HG03571 (cell line): ENCODE results near the gene GJD3.

Source experiments
- ATAC-seq: cut with Tn5 transposase; IDR thresholded peaks from one replicate; pipeline ENCODE4 v1.9.1; 2021; ENCODE audit not compliant: unreplicated experiment

The GJD3 gene

GRCh38 chr17:40313668-40314583 is 50.6 kb downstream of the GJD3 start:
- no peak for ATAC-seq
